IPS-15b (cell line): ENCODE data around the gene ARHGAP8.

Experiments used
- H3K27me3 ChIP-seq: one replicate; pipeline ENCODE4 v1.6.1; 2013; ENCODE audit warnings: low read length; ENCODE audit not compliant: control insufficient read depth, insufficient read depth
- H3K36me3 ChIP-seq: one replicate; pipeline ENCODE4 v1.6.1; 2013; ENCODE audit warnings: low read length; ENCODE audit not compliant: control insufficient read depth, insufficient read depth
- H3K4me1 ChIP-seq: one replicate; pipeline ENCODE4 v1.6.1; 2013; ENCODE audit warnings: mild to moderate bottlenecking, low read length; ENCODE audit not compliant: control insufficient read depth, insufficient read depth
- H3K4me3 ChIP-seq: one replicate; pipeline ENCODE4 v1.5.1; 2013; ENCODE audit warnings: low read depth, low read length
- H3K9ac ChIP-seq: one replicate; pipeline ENCODE4 v1.6.1; 2013; ENCODE audit warnings: low read depth, mild to moderate bottlenecking, low read length
- H3K9me3 ChIP-seq: one replicate; pipeline ENCODE4 v1.6.1; 2013; ENCODE audit warnings: mild to moderate bottlenecking, low read length; ENCODE audit not compliant: control insufficient read depth, insufficient read depth

Gene ARHGAP8

GRCh38 chr22:44727148-44727547 lies 25.2 kb upstream of the ARHGAP8 start:
- no peak overlapping the region for H3K9ac ChIP-seq
- H3K4me3 ChIP-seq: no peak overlapping the region
- peaks cover 10% of the 10 kb centered on the region for H3K36me3 ChIP-seq

GRCh38 chr22:44727709-44728108 lies 24.7 kb upstream of the ARHGAP8 start:
- Histone ChIP-seq H3K4me3 (no peak overlapping the region), H3K27me3 (no peaks in the 10 kb centered on the region), H3K9me3 (no peaks in the 10 kb centered on the region), H3K36me3 (peaks cover 13% of the 10 kb centered on the region), H3K4me1 (no peaks in the 10 kb centered on the region), H3K9ac (no peak overlapping the region)

More at GRCh38 chr22:44727148-44727547, 25.2 kb upstream of the ARHGAP8 start:
- Histone ChIP-seq H3K27me3 (no peaks in the 10 kb centered on the region), H3K4me1 (no peaks in the 10 kb centered on the region), H3K9me3 (no peaks in the 10 kb centered on the region)

GRCh38 chr22:44728761-44729324 lies 23.5 kb upstream of the ARHGAP8 start:
- Histone ChIP-seq H3K9ac (no peak overlapping the region), H3K4me3 (no peak overlapping the region), H3K27me3 (no peaks in the 10 kb centered on the region), H3K4me1 (no peaks in the 10 kb centered on the region), H3K36me3 (peaks cover 16% of the 10 kb centered on the region), H3K9me3 (no peaks in the 10 kb centered on the region)

- peaks cover 16% of the 10 kb centered on the region for H3K36me3 ChIP-seq
- H3K4me1 ChIP-seq: no peaks in the 10 kb centered on the region
- H3K27me3 ChIP-seq: no peaks in the 10 kb centered on the region
- H3K4me3 ChIP-seq: no peak overlapping the region
- no peaks in the 10 kb centered on the region for H3K9me3 ChIP-seq
- no peak overlapping the region for H3K9ac ChIP-seq
Observed at GRCh38 chr22:44729391-44730021, 22.9 kb upstream of the ARHGAP8 start.

GRCh38 chr22:44730022-44730393 lies 22.4 kb upstream of the ARHGAP8 start:
- Histone ChIP-seq H3K9me3 (no peaks in the 10 kb centered on the region), H3K36me3 (peaks cover 15% of the 10 kb centered on the region)

GRCh38 chr22:44730490-44731356 lies 21.7 kb upstream of the ARHGAP8 start:
- Histone ChIP-seq H3K9ac (no peak overlapping the region), H3K4me3 (no peak overlapping the region), H3K9me3 (no peaks in the 10 kb centered on the region), H3K4me1 (no peaks in the 10 kb centered on the region), H3K27me3 (no peaks in the 10 kb centered on the region), H3K36me3 (peaks cover 12% of the 10 kb centered on the region)

More at GRCh38 chr22:44730022-44730393, 22.4 kb upstream of the ARHGAP8 start:
- Histone ChIP-seq H3K4me3 (no peak overlapping the region), H3K4me1 (no peaks in the 10 kb centered on the region), H3K9ac (no peak overlapping the region), H3K27me3 (no peaks in the 10 kb centered on the region)

GRCh38 chr22:44731357-44731970 lies 20.9 kb upstream of the ARHGAP8 start:
- Histone ChIP-seq H3K4me3 (no peak overlapping the region), H3K9me3 (no peaks in the 10 kb centered on the region), H3K9ac (no peak overlapping the region), H3K4me1 (peaks cover 2% of the 10 kb centered on the region), H3K27me3 (no peaks in the 10 kb centered on the region), H3K36me3 (peaks cover 10% of the 10 kb centered on the region)

- Histone ChIP-seq H3K9me3 (no peaks in the 10 kb centered on the region), H3K4me1 (peaks cover 2% of the 10 kb centered on the region), H3K36me3 (peaks cover 10% of the 10 kb centered on the region), H3K27me3 (no peaks in the 10 kb centered on the region), H3K9ac (no peak overlapping the region), H3K4me3 (no peak overlapping the region)
Observed at GRCh38 chr22:44732017-44732561, 20.3 kb upstream of the ARHGAP8 start.

GRCh38 chr22:44732661-44733060 lies 19.7 kb upstream of the ARHGAP8 start:
- Histone ChIP-seq H3K9ac (no peak overlapping the region), H3K36me3 (peaks cover 10% of the 10 kb centered on the region), H3K27me3 (no peaks in the 10 kb centered on the region), H3K4me1 (peaks cover 2% of the 10 kb centered on the region), H3K9me3 (no peaks in the 10 kb centered on the region), H3K4me3 (no peak overlapping the region)

- Histone ChIP-seq H3K36me3 (peaks cover 10% of the 10 kb centered on the region), H3K4me1 (peaks cover 2% of the 10 kb centered on the region), H3K4me3 (no peak overlapping the region), H3K9ac (no peak overlapping the region), H3K27me3 (no peaks in the 10 kb centered on the region), H3K9me3 (no peaks in the 10 kb centered on the region)
Observed at GRCh38 chr22:44733426-44734106, 18.8 kb upstream of the ARHGAP8 start.

GRCh38 chr22:44734278-44734677 lies 18.1 kb upstream of the ARHGAP8 start:
- H3K27me3 ChIP-seq: no peaks in the 10 kb centered on the region
- peaks cover 8% of the 10 kb centered on the region for H3K36me3 ChIP-seq
- H3K9ac ChIP-seq: no peak overlapping the region
- H3K9me3 ChIP-seq: no peaks in the 10 kb centered on the region
- H3K4me1 ChIP-seq: peaks cover 2% of the 10 kb centered on the region
- no peak overlapping the region for H3K4me3 ChIP-seq
